Parathyroid adenoma (tissue), 2 donors: Measurements from ENCODE around the gene IARS1.

Experiments used
- H2AFZ ChIP-seq: fragments of 300-600 bp; sonication (generic); one replicate; pipeline ENCODE4 v1.7.0; 2017; ENCODE audit warnings: antibody characterized with exemption, mild to moderate bottlenecking
- H3K27ac ChIP-seq: fragments of 300-600 bp; sonication (generic); one replicate; pipeline ENCODE4 v1.7.0; 2017
- H3K27me3 ChIP-seq: fragments of 300-600 bp; sonication (generic); one replicate; pipeline ENCODE4 v1.7.0; 2017; ENCODE audit warnings: low read length; ENCODE audit not compliant: control insufficient read depth, insufficient read depth
- H3K36me3 ChIP-seq: fragments of 300-600 bp; sonication (generic); one replicate; pipeline ENCODE4 v1.7.0; 2017; ENCODE audit warnings: low read length; ENCODE audit not compliant: control insufficient read depth, insufficient read depth
- H3K4me1 ChIP-seq: fragments of 300-600 bp; sonication (generic); one replicate; pipeline ENCODE4 v1.7.0; 2017; ENCODE audit warnings: control low read depth
- H3K4me2 ChIP-seq: fragments of 300-600 bp; sonication (generic); one replicate; pipeline ENCODE4 v1.7.0; 2017; ENCODE audit warnings: low read length
- H3K4me3 ChIP-seq: fragments of 300-600 bp; sonication (generic); one replicate; pipeline ENCODE4 v1.7.0; 2017; ENCODE audit warnings: low read depth, low read length
- H3K79me2 ChIP-seq: fragments of 300-600 bp; sonication (generic); one replicate; pipeline ENCODE4 v1.7.0; 2017; ENCODE audit warnings: control low read depth
- H3K9ac ChIP-seq: fragments of 300-600 bp; sonication (generic); one replicate; pipeline ENCODE4 v1.7.0; 2017; ENCODE audit warnings: mild to moderate bottlenecking
- H3K9me3 ChIP-seq: fragments of 300-600 bp; sonication (generic); one replicate; pipeline ENCODE4 v1.7.0; 2017; ENCODE audit warnings: low read length; ENCODE audit not compliant: control insufficient read depth
- TF ChIP-seq, protein P1 (sequence below): fragments of 300-600 bp; sonication (generic); IDR thresholded peaks from one replicate; pipeline ENCODE4 v1.7.0; 2017; ENCODE audit warnings: antibody characterized with exemption, mild to moderate bottlenecking
- donor health status: primary hyperparathyroidism.

Gene IARS1

DNA sequence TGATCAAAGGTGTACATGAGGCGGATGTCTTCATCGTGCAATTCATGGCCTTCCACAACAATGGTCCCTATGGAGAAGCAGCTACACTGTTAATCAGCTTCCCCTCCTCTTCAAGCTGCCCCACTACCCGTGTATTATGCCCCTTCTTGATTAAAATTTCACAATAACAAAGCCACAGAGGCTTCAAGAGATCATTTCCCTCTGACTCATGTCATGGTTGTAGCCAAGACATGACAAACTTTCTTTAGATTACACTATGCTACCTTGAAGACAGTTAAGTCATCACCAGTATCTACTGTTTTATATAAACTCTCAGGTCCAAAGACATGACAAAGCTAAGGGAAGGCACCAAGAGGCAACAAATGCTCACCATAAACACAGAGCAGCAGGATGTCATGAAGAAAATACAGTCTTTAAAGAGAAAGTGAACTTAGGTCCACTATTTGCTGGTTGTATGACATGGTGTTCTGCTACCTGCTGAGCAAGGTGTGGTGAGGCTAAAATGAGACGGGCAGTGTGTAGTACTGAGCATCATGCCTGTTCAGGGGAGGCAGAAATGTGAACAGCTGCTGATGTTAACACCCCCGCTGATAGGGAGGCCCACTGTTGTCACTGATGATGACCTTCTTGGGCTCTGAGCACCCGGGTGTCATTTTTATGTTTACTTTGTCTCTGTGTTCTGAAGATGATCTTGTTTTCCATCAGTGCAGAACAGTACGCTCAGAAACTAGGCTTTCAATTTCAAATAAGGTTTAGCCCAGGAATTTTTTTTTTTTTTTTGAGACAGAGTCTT, 48.3 kb downstream of the IARS1 start:
- Histone ChIP-seq H3K4me3 (no peak overlapping the region), H3K9ac (no peak overlapping the region), H3K79me2 (no peaks in the 10 kb centered on the region), H2AFZ (no peak overlapping the region), H3K4me1 (no peaks in the 10 kb centered on the region), H3K4me2 (no peak overlapping the region), H3K27ac (no peak overlapping the region), H3K9me3 (no peaks in the 10 kb centered on the region), H3K27me3 (no peaks in the 10 kb centered on the region), H3K36me3 (no peaks in the 10 kb centered on the region)
- TF ChIP-seq, protein P1, sequence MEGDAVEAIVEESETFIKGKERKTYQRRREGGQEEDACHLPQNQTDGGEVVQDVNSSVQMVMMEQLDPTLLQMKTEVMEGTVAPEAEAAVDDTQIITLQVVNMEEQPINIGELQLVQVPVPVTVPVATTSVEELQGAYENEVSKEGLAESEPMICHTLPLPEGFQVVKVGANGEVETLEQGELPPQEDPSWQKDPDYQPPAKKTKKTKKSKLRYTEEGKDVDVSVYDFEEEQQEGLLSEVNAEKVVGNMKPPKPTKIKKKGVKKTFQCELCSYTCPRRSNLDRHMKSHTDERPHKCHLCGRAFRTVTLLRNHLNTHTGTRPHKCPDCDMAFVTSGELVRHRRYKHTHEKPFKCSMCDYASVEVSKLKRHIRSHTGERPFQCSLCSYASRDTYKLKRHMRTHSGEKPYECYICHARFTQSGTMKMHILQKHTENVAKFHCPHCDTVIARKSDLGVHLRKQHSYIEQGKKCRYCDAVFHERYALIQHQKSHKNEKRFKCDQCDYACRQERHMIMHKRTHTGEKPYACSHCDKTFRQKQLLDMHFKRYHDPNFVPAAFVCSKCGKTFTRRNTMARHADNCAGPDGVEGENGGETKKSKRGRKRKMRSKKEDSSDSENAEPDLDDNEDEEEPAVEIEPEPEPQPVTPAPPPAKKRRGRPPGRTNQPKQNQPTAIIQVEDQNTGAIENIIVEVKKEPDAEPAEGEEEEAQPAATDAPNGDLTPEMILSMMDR = no peak
